GM12878 (cell line): ENCODE measurements around the gene ZMIZ1. TPM values are rescaled to one million over a fixed set of nuclear protein-coding genes. Genes with fewer than 3 reads are reported as not detected.

Source experiments
- ATAC-seq: fragments of 200-7000 bp; cut with Tn5 transposase; 3 replicates; pipeline ENCODE4 v1.9.1; 2020; ENCODE audit warnings: mild to moderate bottlenecking, moderate library complexity
- BruUV-seq: library from RNA; stranded (reverse); fragments of 400-500 nt; replicated peaks from 2 replicates; lab custom pipeline; 2021; lab: Mats Ljungman, UMichigan
- CTCF ChIA-PET: fragments of 300-600 bp; sonication (Branson Sonifier 250); formaldehyde crosslinking; extraction: SDS; loops from one replicate; lab custom pipeline; 2021; ENCODE audit warnings: inconsistent platforms; lab: Yijun Ruan, JAX
- POLR2A ChIA-PET: fragments of 350-600 bp; formaldehyde crosslinking; extraction: SDS; loops from one replicate; lab custom pipeline; 2021; ENCODE audit warnings: inconsistent platforms; lab: Charles Lee
- RAD21 ChIA-PET: fragments of 300-600 bp; sonication (Branson Sonifier 250); formaldehyde crosslinking; loops from one replicate; lab custom pipeline; 2023; ENCODE audit warnings: antibody characterized with exemption; ENCODE audit not compliant: unreplicated experiment; lab: Charles Lee
- SMC1A ChIA-PET: fragments of 300-600 bp; sonication (Branson Sonifier 250); formaldehyde crosslinking; loops from one replicate; lab custom pipeline; 2023; ENCODE audit not compliant: unreplicated experiment, uncharacterized antibody; lab: Charles Lee
- DNase-seq: peaks from one replicate; pipeline ENCODE4 v3.0.0-alpha.2; 2011; ENCODE audit warnings: low read depth, low spot score
- FAIRE-seq: peaks from 3 replicates; lab custom pipeline; 2011; peaks lifted over from hg19 to GRCh38; lab: Jason Lieb, UNC
- H2AFZ ChIP-seq: 2 replicates; pipeline ENCODE4 v1.6.0; 2011; ENCODE audit warnings: low read depth, low read length, control low read depth; ENCODE audit not compliant: control insufficient read depth
- H3K27ac ChIP-seq: 2 replicates; pipeline ENCODE4 v1.5.1; 2011; ENCODE audit warnings: control low read depth; ENCODE audit not compliant: control insufficient read depth, insufficient read depth
- H3K27me3 ChIP-seq, 2 experiments: replicated peaks in 1 of 2; 2 replicates each; pipeline versions ENCODE4 v1.6.0 to v1.6.1; 2011; ENCODE audit warnings: low read length in 1 of 2; ENCODE audit not compliant: control insufficient read depth in 2 of 2, insufficient read depth in 2 of 2
- H3K36me3 ChIP-seq, 2 experiments: 2 replicates each; pipeline ENCODE4 v1.5.1; 2011; ENCODE audit warnings: low read length in 1 of 2; ENCODE audit not compliant: control insufficient read depth in 2 of 2, insufficient read depth in 2 of 2
- H3K4me1 ChIP-seq: 2 replicates; pipeline ENCODE4 v1.6.1; 2011; ENCODE audit warnings: mild to moderate bottlenecking, low read length, moderate library complexity, mixed read lengths; ENCODE audit not compliant: control insufficient read depth, insufficient read depth
- H3K4me2 ChIP-seq: 2 replicates; pipeline ENCODE4 v1.6.0; 2011; ENCODE audit warnings: control low read depth; ENCODE audit not compliant: control insufficient read depth, insufficient read depth
- H3K4me3 ChIP-seq: fragments of 200-600 bp; sonication (generic); 2 replicates; pipeline ENCODE4 v1.5.1; 2016
- H3K79me2 ChIP-seq: 2 replicates; pipeline ENCODE4 v1.6.0; 2011; ENCODE audit warnings: low read length; ENCODE audit not compliant: control insufficient read depth, insufficient read depth
- H3K9ac ChIP-seq: 2 replicates; pipeline ENCODE4 v1.8.0; 2011; ENCODE audit warnings: low read length, control low read depth, mixed read lengths; ENCODE audit not compliant: control insufficient read depth, insufficient read depth
- H3K9me3 ChIP-seq: replicated peaks from 3 replicates; pipeline ENCODE4 v1.5.1; 2011; ENCODE audit warnings: mild to moderate bottlenecking, low read length; ENCODE audit not compliant: control insufficient read depth, insufficient read depth
- H4K20me1 ChIP-seq: 2 replicates; pipeline ENCODE4 v1.6.0; 2011; ENCODE audit not compliant: control insufficient read depth, insufficient read depth
- FOS ChIP-seq: IDR thresholded peaks from 3 replicates; pipeline ENCODE4 v1.6.1; 2011; ENCODE audit warnings: borderline replicate concordance; ENCODE audit not compliant: insufficient read length; ENCODE audit errors: extremely low read depth
- JUND ChIP-seq: IDR thresholded peaks from 2 replicates; pipeline ENCODE4 v1.6.1; 2012; ENCODE audit warnings: low read depth, mild to moderate bottlenecking, low read length, improper control_type of control experiment, moderate library complexity
- NFIC ChIP-seq: IDR thresholded peaks from 2 replicates; pipeline ENCODE4 v1.6.1; 2012; ENCODE audit warnings: low read depth, mild to moderate bottlenecking, inconsistent platforms, low read length, moderate library complexity
- NFXL1 ChIP-seq: fragments of 450-650 bp; IDR thresholded peaks from 2 replicates; pipeline ENCODE4 v1.6.1; 2017; ENCODE audit warnings: antibody characterized with exemption, mild to moderate bottlenecking, borderline replicate concordance
- WGBS: methylation state at CpG from one replicate; pipeline ENCODE4 v1.1.6; 2016; ENCODE audit warnings: low lambda C conversion rate; ENCODE audit not compliant: insufficient replicate concordance, insufficient coverage; ENCODE audit errors: missing lambda C conversion rate; 5-methylcytosine and 5-hydroxymethylcytosine counted together
- in situ Hi-C: fragments of 300-500 bp; cut with MboI; formaldehyde crosslinking; loops from 9 replicates; pipeline ENCODE4 v1.14.3; 2018; ENCODE audit warnings: mixed read lengths
- intact Hi-C: fragments of 100-400 bp; cut with micrococcal nuclease; formaldehyde crosslinking; loops from one replicate; pipeline ENCODE4 v1.14.2; 2022; ENCODE audit not compliant: unreplicated experiment
- polyA plus RNA-seq, 11 experiments: library from polyadenylated mRNA; depleted of rRNA in 4 of 11; unstranded in 6 of 11; stranded (reverse) in 5 of 11; fragments of >200 nt; fragmentation: Nextera tagmentation in 4 of 11; fragmentation: Illumina TruSeq in 1 of 11; extraction: Ambion mirVana in 4 of 11; extraction: Trizol in 1 of 11; gene quantifications; 1 replicate in 1 of 11; 2 replicates in 10 of 11; pipeline versions ENCODE4 v1.2.1 to v1.2.3, GENCODE V29; 2011 to 2016; ENCODE audit warnings: inconsistent platforms in 2 of 11, missing spikeins in 2 of 11, low read depth in 1 of 11
- total RNA-seq, 4 experiments: library from RNA; depleted of rRNA in 3 of 4; stranded (reverse); fragments of >200 nt in 3 of 4; fragmentation: Illumina TruSeq in 1 of 4; extraction: Trizol in 1 of 4; gene quantifications; 2 replicates each; pipeline versions ENCODE4 v1.2.1 to v1.2.3, GENCODE V29; 2013 to 2021
- TF ChIP-seq, protein P1 (sequence below): IDR thresholded peaks from 2 replicates; pipeline ENCODE4 v1.6.1; 2012; ENCODE audit warnings: improper control_type of control experiment, low read depth, low read length; ENCODE audit not compliant: insufficient replicate concordance

The ZMIZ1 gene
- total and polyA plus RNA-seq, 10 of the 15 experiments (the other 5 are each of a cell fraction or from before 2014, with no cell fraction given) = 3.1 to 82.3 (median 14.9) TPM

DNA sequence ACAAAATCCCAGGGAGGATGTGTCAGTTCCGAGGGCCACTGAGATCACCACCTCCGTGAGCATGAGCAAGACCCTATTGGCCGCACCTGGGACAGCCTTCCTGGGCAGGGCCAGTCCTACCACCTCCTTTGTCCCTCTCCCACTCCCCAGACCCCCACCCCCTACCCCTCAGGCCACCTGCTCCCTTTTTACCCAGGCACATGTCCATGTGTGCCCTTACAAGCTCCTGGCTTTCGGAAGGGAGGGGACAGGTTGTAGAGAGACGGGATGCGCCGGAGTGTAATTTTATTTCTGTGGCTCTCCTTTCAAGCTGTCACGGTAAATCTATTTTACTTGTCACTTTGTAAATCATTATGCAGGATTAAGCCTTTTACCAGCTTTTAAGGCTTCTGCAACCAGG, 20.9 kb downstream of the ZMIZ1 start:
- peaks cover 28% of the 10 kb centered on the region for H3K4me1 ChIP-seq
- no peak for ATAC-seq
- peaks cover 0 to 2% of the 10 kb centered on the region in 2 experiments; a peak in 1 of 4 replicates for H3K27me3 ChIP-seq
- no peak overlapping the region for H2AFZ ChIP-seq
- no peak overlapping the region for H3K27ac ChIP-seq
- SMC1A ChIA-PET = interaction anchor here (1.2 kb wide), 1 partner anchor 13 kb away, joined by 3 read pairs; no protein-coding TSS in a partner anchor
- H4K20me1 ChIP-seq = no peaks in the 10 kb centered on the region
- BruUV-seq = no TSS peak
- no peak for TF ChIP-seq NFXL1
- TF ChIP-seq, protein P1, sequence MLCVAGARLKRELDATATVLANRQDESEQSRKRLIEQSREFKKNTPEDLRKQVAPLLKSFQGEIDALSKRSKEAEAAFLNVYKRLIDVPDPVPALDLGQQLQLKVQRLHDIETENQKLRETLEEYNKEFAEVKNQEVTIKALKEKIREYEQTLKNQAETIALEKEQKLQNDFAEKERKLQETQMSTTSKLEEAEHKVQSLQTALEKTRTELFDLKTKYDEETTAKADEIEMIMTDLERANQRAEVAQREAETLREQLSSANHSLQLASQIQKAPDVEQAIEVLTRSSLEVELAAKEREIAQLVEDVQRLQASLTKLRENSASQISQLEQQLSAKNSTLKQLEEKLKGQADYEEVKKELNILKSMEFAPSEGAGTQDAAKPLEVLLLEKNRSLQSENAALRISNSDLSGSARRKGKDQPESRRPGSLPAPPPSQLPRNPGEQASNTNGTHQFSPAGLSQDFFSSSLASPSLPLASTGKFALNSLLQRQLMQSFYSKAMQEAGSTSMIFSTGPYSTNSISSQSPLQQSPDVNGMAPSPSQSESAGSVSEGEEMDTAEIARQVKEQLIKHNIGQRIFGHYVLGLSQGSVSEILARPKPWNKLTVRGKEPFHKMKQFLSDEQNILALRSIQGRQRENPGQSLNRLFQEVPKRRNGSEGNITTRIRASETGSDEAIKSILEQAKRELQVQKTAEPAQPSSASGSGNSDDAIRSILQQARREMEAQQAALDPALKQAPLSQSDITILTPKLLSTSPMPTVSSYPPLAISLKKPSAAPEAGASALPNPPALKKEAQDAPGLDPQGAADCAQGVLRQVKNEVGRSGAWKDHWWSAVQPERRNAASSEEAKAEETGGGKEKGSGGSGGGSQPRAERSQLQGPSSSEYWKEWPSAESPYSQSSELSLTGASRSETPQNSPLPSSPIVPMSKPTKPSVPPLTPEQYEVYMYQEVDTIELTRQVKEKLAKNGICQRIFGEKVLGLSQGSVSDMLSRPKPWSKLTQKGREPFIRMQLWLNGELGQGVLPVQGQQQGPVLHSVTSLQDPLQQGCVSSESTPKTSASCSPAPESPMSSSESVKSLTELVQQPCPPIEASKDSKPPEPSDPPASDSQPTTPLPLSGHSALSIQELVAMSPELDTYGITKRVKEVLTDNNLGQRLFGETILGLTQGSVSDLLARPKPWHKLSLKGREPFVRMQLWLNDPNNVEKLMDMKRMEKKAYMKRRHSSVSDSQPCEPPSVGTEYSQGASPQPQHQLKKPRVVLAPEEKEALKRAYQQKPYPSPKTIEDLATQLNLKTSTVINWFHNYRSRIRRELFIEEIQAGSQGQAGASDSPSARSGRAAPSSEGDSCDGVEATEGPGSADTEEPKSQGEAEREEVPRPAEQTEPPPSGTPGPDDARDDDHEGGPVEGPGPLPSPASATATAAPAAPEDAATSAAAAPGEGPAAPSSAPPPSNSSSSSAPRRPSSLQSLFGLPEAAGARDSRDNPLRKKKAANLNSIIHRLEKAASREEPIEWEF = no peak
- no peak for TF ChIP-seq JUND
- TF ChIP-seq NFIC = no peak
- no peak for TF ChIP-seq FOS
- H3K9ac ChIP-seq = no peak overlapping the region
- no peak for FAIRE-seq
- no peaks in the 10 kb centered on the region for H3K9me3 ChIP-seq
- CTCF ChIA-PET = no interaction called here
- in situ Hi-C loops = no loop called here
- WGBS = 49% methylated on average over 8 of the region's 8 CpGs
- no peaks in the 10 kb centered on the region for H3K79me2 ChIP-seq
- H3K36me3 ChIP-seq = no peaks in the 10 kb centered on the region
- POLR2A ChIA-PET = no interaction called here
- DNase-seq = no peak
- no peak overlapping the region for H3K4me2 ChIP-seq
- intact Hi-C loops = no loop called here
- no peak overlapping the region for H3K4me3 ChIP-seq
- RAD21 ChIA-PET = no interaction called here
